HG03520 (cell line): ENCODE measurements around the gene ELAVL4.

Source experiments
- ATAC-seq: cut with Tn5 transposase; IDR thresholded peaks from one replicate; pipeline ENCODE4 v1.9.1; 2021; ENCODE audit warnings: mild to moderate bottlenecking, moderate library complexity; ENCODE audit not compliant: unreplicated experiment

Gene ELAVL4

DNA sequence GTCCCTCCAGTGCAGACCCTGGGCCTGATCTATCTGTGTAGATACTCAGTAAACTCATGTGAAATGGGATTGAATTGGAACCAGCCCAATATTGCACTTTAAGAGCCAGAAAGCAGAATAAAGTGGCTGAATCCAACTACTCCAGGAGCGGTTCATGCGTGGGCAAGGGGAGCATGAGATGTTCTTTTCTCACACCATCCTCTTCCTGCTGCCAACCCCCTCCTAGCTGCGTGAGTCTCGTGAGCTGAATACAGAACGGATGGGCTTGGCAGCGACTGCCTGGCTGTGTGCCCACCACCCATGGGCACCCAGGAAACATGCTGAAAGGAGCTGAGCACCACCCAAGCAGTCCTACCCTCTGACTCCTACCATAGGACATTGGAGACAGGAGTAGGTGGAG, 128.3 kb downstream of the ELAVL4 start:
- no peak for ATAC-seq

GRCh38 chr1:50243939-50244338, 135.2 kb downstream of the ELAVL4 start:
- ATAC-seq = no peak

DNA sequence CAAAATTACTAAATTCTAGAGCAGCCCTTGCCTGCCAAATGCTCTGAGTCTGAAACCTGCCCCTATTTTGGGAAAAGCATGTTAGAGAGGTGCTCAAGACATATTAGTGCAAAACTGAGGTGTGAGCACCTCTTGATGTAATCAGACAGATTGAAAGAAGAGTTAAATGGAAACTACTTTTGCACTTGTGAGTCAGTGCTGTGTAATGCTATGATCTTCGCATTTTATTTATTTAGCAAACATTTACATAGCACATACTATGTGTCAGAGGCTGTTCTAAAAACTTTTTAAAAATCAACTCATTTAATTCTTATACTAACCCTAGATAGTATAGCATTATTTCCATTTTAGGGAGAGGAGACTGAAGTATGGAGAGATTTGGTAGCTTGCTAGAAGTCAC, 138.1 kb downstream of the ELAVL4 start:
- no peak for ATAC-seq

- peak; percentile 90 for ATAC-seq
These were observed 143.0 kb downstream of the ELAVL4 start for GRCh38 chr1:50251702-50252101.

DNA sequence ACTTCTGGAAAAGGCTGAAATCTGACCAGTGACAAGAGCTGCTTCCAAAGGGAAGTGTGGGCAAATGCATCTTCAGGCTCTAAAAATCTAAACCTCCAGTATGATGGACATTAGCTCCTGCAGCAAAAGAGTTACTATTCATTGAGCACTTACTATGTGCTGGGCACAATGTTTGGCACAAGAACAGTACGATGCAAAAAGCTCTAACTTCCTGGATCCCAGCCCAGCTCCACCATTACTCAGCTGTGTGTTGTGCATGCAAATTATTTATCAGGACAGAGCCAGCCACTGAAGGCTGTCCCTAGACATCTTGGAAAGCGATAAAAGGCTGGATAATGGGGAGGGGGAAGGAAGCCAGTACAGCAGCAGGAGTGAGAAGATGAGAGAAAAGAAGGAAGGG, 143.5 kb downstream of the ELAVL4 start:
- no peak for ATAC-seq
